Activated CD4-positive, alpha-beta memory T cell treated with anti-CD3 and anti-CD28 coated beads for 36 hours (primary cell): ENCODE data around the gene COL6A3. TPM values are rescaled to one million over a fixed set of nuclear protein-coding genes. Genes with fewer than 3 reads are reported as not detected.
"Not testable (repeated sequence)": the region's sequence is repeated elsewhere in the genome, so short reads cannot be mapped to it uniquely, and the experiment has no call there.

Source experiments
- CTCF ChIA-PET: fragments of 350-600 bp; sonication (Branson Sonifier 250); formaldehyde crosslinking; loops from one replicate; lab custom pipeline; 2021; ENCODE audit warnings: antibody characterized with exemption, inconsistent platforms; lab: Charles Lee
- POLR2A ChIA-PET: fragments of 350-600 bp; sonication (Branson Sonifier 250); formaldehyde crosslinking; loops from one replicate; lab custom pipeline; 2021; ENCODE audit warnings: antibody characterized with exemption; lab: Charles Lee
- DNase-seq: peaks from one replicate; pipeline ENCODE4 v3.0.0-alpha.2; 2020
- H3K27ac Mint-ChIP-seq: one replicate; pipeline ENCODE4 v1.8.0; 2021; ENCODE audit warnings: mixed read lengths
- H3K27me3 Mint-ChIP-seq: one replicate; pipeline ENCODE4 v1.8.0; 2021; ENCODE audit warnings: mixed read lengths
- H3K36me3 Mint-ChIP-seq: one replicate; pipeline ENCODE4 v1.8.0; 2021; ENCODE audit warnings: mixed read lengths
- H3K4me1 Mint-ChIP-seq: one replicate; pipeline ENCODE4 v1.8.0; 2021; ENCODE audit warnings: low read depth, mixed read lengths
- H3K4me3 Mint-ChIP-seq: one replicate; pipeline ENCODE4 v1.8.0; 2021; ENCODE audit warnings: mild to moderate bottlenecking, mixed read lengths
- H3K9me3 Mint-ChIP-seq: one replicate; pipeline ENCODE4 v1.8.0; 2021; ENCODE audit warnings: mixed read lengths
- intact Hi-C: fragments of 100-400 bp; cut with micrococcal nuclease; formaldehyde crosslinking; loops from one replicate; pipeline ENCODE4 v1.15.1; 2023
- total RNA-seq, 2 experiments: library from RNA; stranded (reverse); gene quantifications; one replicate each; pipeline ENCODE4 v1.2.3, GENCODE V29; 2021

COL6A3 gene
- total RNA-seq, 2 experiments from 2014 or later = 27.7 to 29.7 TPM

GRCh38 chr2:237411683-237412423, 2.1 kb downstream of the COL6A3 start:
- CTCF ChIA-PET = interaction anchor here (1.6 to 2.6 kb wide), 5 partner anchors 9 to 64 kb away, joined by 4 to 31 read pairs (median 8); no protein-coding TSS in a partner anchor
- Mint-ChIP-seq H3K9me3 (no peaks in the 10 kb centered on the region), H3K36me3 (peaks cover 4% of the 10 kb centered on the region), H3K27me3 (no peaks in the 10 kb centered on the region), H3K4me3 (no peak overlapping the region), H3K27ac (no peak overlapping the region), H3K4me1 (no peaks in the 10 kb centered on the region)
- intact Hi-C loops = no loop called here
- DNase-seq = no peak
- POLR2A ChIA-PET = no interaction called here

- no peak overlapping the region for H3K27ac Mint-ChIP-seq
- no peaks in the 10 kb centered on the region for H3K27me3 Mint-ChIP-seq
- DNase-seq = no peak
- no peaks in the 10 kb centered on the region for H3K9me3 Mint-ChIP-seq
- H3K36me3 Mint-ChIP-seq = peaks cover 4% of the 10 kb centered on the region
- H3K4me3 Mint-ChIP-seq = no peak overlapping the region
- POLR2A ChIA-PET = interaction anchor here (1.0 kb wide), 1 partner anchor 11 kb away, joined by 3 read pairs; no protein-coding TSS in a partner anchor
- intact Hi-C loops = no loop called here
- no peaks in the 10 kb centered on the region for H3K4me1 Mint-ChIP-seq
- CTCF ChIA-PET = interaction anchor here (0.6 to 2.6 kb wide), 6 partner anchors 10 to 257 kb away, joined by 3 to 31 read pairs (median 6); no protein-coding TSS in a partner anchor
Measured at GRCh38 chr2:237411092-237411601, 2.8 kb downstream of the COL6A3 start.

DNA sequence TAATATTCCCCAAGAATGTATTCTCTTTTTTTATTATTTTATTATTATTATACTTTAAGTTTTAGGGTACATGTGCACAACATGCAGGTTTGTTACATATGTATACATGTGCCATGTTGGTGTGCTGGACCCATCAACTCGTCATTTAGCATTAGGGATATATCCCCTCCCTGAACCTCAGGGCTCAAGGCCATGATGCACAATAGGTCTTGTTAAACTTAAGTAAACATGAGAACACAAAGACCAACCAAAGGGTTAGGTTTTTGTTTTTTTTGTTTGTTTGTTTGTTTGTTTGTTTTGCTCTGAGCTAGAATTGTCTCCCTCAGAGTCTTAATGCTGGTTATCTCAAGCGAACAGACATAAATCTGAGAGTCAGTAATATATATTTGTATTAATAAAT, 4.7 kb downstream of the COL6A3 start:
- intact Hi-C loops, H3K4me3 Mint-ChIP-seq, DNase-seq, H3K27ac Mint-ChIP-seq, POLR2A ChIA-PET, H3K9me3 Mint-ChIP-seq, H3K36me3 Mint-ChIP-seq, H3K27me3 Mint-ChIP-seq, H3K4me1 Mint-ChIP-seq: not testable (repeated sequence)
- CTCF ChIA-PET = interaction anchor here (0.9 to 2.8 kb wide), 7 partner anchors 7 to 287 kb away, joined by 3 to 31 read pairs (median 5); no protein-coding TSS in a partner anchor

GRCh38 chr2:237408335-237409000, 5.5 kb downstream of the COL6A3 start:
- H3K4me3 Mint-ChIP-seq = no peak overlapping the region
- POLR2A ChIA-PET = no interaction called here
- intact Hi-C loops = no loop called here
- DNase-seq = no peak
- H3K27ac Mint-ChIP-seq = no peak overlapping the region
- peaks cover 2% of the 10 kb centered on the region for H3K36me3 Mint-ChIP-seq
- no peaks in the 10 kb centered on the region for H3K9me3 Mint-ChIP-seq
- CTCF ChIA-PET = interaction anchor here (1.2 to 2.8 kb wide), 4 partner anchors 13 to 164 kb away, joined by 3 to 9 read pairs (median 4); no protein-coding TSS in a partner anchor
- no peaks in the 10 kb centered on the region for H3K27me3 Mint-ChIP-seq
- H3K4me1 Mint-ChIP-seq = no peaks in the 10 kb centered on the region

GRCh38 chr2:237407700-237408099, 6.3 kb downstream of the COL6A3 start:
- Mint-ChIP-seq H3K27ac (no peak overlapping the region), H3K27me3 (no peaks in the 10 kb centered on the region), H3K4me3 (no peak overlapping the region), H3K4me1 (no peaks in the 10 kb centered on the region), H3K9me3 (no peaks in the 10 kb centered on the region), H3K36me3 (no peaks in the 10 kb centered on the region)
- no peak for DNase-seq
- intact Hi-C loops = no loop called here
- ChIA-PET CTCF (interaction anchor here (1.8 to 2.8 kb wide), 2 partner anchors 14 to 164 kb away, joined by 6 to 9 read pairs; no protein-coding TSS in a partner anchor), POLR2A (no interaction called here)

GRCh38 chr2:237406371-237406895, 7.5 kb downstream of the COL6A3 start:
- no peak for DNase-seq
- H3K9me3 Mint-ChIP-seq = no peaks in the 10 kb centered on the region
- no peaks in the 10 kb centered on the region for H3K36me3 Mint-ChIP-seq
- H3K4me1 Mint-ChIP-seq = no peaks in the 10 kb centered on the region
- no peak overlapping the region for H3K4me3 Mint-ChIP-seq
- H3K27me3 Mint-ChIP-seq = no peaks in the 10 kb centered on the region
- H3K27ac Mint-ChIP-seq = no peak overlapping the region
- ChIA-PET POLR2A (no interaction called here), CTCF (interaction anchor here (1.7 kb wide), 1 partner anchor 15 kb away, joined by 7 read pairs; no protein-coding TSS in a partner anchor)
- intact Hi-C loops = no loop called here

DNA sequence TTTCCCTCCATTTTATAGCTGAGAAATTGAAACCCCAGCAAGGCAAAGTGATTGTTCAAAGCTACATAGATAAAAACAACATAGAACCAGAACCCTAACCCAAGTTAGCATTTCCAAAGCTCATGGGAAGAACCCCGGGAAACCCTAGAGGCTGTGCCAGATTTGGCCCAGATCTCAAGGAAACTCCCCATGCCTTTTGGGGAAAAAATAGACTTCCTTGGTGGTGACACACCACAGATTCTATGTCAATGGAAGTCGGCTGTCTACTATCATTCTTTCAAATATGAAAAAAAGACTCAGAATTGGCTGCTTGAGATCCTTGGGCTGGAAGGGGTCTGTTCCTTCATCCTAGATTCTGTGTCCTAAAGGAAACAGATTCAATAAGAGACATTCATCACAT, 8.4 kb downstream of the COL6A3 start:
- H3K27ac Mint-ChIP-seq = no peak overlapping the region
- DNase-seq = no peak
- no peak overlapping the region for H3K4me3 Mint-ChIP-seq
- intact Hi-C loops = no loop called here
- H3K4me1 Mint-ChIP-seq = no peaks in the 10 kb centered on the region
- POLR2A ChIA-PET = no interaction called here
- H3K36me3 Mint-ChIP-seq = no peaks in the 10 kb centered on the region
- H3K27me3 Mint-ChIP-seq = no peaks in the 10 kb centered on the region
- H3K9me3 Mint-ChIP-seq = no peaks in the 10 kb centered on the region
- CTCF ChIA-PET = interaction anchor here (1.0 to 1.7 kb wide), 2 partner anchors 16 to 69 kb away, joined by 4 to 7 read pairs; no protein-coding TSS in a partner anchor

DNA sequence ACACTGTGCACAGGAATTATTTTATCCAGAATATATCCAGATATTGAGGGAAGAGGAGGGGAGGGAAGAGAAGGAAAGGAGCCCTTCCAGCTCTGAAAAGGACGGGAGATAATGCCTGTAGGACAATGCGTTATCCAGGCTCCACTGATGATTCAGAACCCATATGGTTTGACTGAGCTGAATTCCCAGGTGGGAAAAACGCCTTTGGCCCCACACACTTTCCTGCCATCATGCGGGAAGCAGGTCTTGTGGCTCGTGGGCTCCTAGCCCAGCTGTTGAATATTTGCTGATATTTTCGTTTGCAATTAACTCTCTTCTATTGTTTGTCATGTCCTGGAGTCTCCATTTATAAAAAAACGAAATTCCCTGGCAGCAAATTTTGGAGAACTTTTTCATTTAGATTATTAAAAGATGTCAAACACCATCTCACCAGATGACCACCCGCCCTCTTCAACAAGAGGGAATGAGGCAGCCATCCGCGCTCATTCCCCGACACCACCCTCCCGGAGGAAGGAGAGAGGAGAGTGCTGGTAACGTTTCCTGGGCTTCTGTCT, 8.9 kb downstream of the COL6A3 start:
- H3K27ac Mint-ChIP-seq = no peak overlapping the region
- no peaks in the 10 kb centered on the region for H3K27me3 Mint-ChIP-seq
- no peaks in the 10 kb centered on the region for H3K36me3 Mint-ChIP-seq
- no peak overlapping the region for H3K4me3 Mint-ChIP-seq
- ChIA-PET CTCF (interaction anchor here (1.0 to 1.7 kb wide), 2 partner anchors 16 to 70 kb away, joined by 4 to 7 read pairs; no protein-coding TSS in a partner anchor), POLR2A (no interaction called here)
- intact Hi-C loops = no loop called here
- H3K9me3 Mint-ChIP-seq = no peaks in the 10 kb centered on the region
- DNase-seq = no peak
- H3K4me1 Mint-ChIP-seq = no peaks in the 10 kb centered on the region

GRCh38 chr2:237404413-237404812, 9.6 kb downstream of the COL6A3 start:
- no peak for DNase-seq
- POLR2A ChIA-PET = no interaction called here
- Mint-ChIP-seq H3K9me3 (no peaks in the 10 kb centered on the region), H3K27ac (no peak overlapping the region), H3K27me3 (no peaks in the 10 kb centered on the region), H3K4me1 (no peaks in the 10 kb centered on the region), H3K4me3 (no peak overlapping the region), H3K36me3 (no peaks in the 10 kb centered on the region)
- intact Hi-C loops = no loop called here
- CTCF ChIA-PET = interaction anchor here (1.0 to 1.9 kb wide), 2 partner anchors 17 to 71 kb away, joined by 4 to 9 read pairs; no protein-coding TSS in a partner anchor

DNA sequence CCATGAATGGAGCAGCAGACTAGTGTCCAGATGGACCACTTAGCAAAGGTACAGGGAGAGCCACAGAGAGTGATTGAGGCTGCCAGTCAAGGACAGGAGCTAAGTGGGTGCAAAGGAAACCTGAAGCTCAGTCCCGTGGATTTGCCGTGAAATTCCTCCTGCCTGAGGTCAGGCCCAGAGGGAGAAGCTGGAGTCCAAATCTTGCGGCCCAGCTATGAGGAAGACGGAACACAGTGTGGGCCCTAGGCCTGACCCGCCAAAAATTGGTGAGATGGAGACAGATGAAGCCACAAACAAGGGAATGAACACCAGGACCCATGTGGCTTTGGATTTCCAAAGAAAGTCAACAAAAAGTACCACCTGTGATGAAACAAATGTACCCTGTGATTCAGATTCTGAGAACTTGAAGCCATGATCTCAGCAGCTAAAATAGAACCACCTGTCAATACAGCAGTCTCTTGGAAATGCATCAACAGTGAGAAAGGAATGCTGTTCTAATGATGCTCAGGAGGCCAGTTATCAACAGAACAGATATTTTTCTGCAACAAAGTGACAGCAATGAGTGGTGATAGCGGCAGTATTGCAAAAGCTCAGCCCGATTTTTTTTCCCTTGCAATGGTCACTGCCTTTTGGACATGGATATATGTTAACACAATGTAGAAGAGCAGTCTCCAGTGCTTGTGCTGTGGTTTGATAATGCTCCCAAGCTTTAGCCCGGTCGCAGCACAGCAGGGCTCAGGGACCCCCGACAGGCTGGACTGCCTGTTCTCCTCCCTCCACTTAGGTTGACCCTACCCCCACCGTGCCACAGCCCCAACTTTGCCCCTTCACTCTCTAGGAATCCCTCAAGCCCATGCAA, 10.7 kb downstream of the COL6A3 start:
- Mint-ChIP-seq H3K9me3 (no peaks in the 10 kb centered on the region), H3K4me1 (no peaks in the 10 kb centered on the region)
- CTCF ChIA-PET = interaction anchor here (1.0 to 1.9 kb wide), 3 partner anchors 12 to 72 kb away, joined by 3 to 9 read pairs (median 3); no protein-coding TSS in a partner anchor

DNA sequence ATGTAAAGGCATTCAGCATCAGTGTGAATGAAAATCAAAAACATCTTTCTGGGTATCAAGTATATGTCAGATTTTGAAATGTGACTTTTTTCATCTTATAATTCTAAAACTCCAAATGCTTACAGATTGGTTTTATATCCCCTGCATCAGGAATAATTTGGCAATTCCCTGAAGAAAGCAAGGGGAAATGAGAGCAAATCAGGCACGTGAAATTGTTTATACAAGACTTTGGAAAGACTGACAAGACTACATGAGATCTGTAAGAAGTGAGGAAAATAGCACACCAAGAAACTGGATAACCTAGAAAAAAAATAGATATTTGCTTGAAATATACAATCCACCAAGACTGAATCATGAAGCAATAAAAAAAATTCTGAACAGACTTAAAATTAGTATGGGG, 13.8 kb downstream of the COL6A3 start:
- intact Hi-C loops = no loop called here
- ChIA-PET POLR2A (no interaction called here), CTCF (interaction anchor here (1.3 kb wide), 1 partner anchor 21 kb away, joined by 5 read pairs; no protein-coding TSS in a partner anchor)
- no peaks in the 10 kb centered on the region for H3K27me3 Mint-ChIP-seq
- H3K27ac Mint-ChIP-seq = no peak overlapping the region
- DNase-seq = no peak
- peaks cover 1% of the 10 kb centered on the region for H3K36me3 Mint-ChIP-seq
- no peaks in the 10 kb centered on the region for H3K9me3 Mint-ChIP-seq
- no peaks in the 10 kb centered on the region for H3K4me1 Mint-ChIP-seq
- no peak overlapping the region for H3K4me3 Mint-ChIP-seq

More for the DNA sequence above, 10.7 kb downstream of the COL6A3 start:
- POLR2A ChIA-PET = no interaction called here
- no peaks in the 10 kb centered on the region for H3K36me3 Mint-ChIP-seq
- H3K4me3 Mint-ChIP-seq = no peak overlapping the region
- H3K27ac Mint-ChIP-seq = no peak overlapping the region
- intact Hi-C loops = no loop called here
- no peaks in the 10 kb centered on the region for H3K27me3 Mint-ChIP-seq
- no peak for DNase-seq
